Adrenal gland (tissue), 12 donors: Measurements from ENCODE around the gene CCL17. TPM values are rescaled to one million over a fixed set of nuclear protein-coding genes. Genes with fewer than 3 reads are reported as not detected.
"Not testable (repeated sequence)": the region's sequence is repeated elsewhere in the genome, so short reads cannot be mapped to it uniquely, and the experiment has no call there.

Source experiments
- DNase-seq, 7 donors: peaks; one replicate each; pipeline ENCODE4 v3.0.0-alpha.2; 2019 to 2020
- H3K27ac ChIP-seq, 5 donors: fragments of 200-600 bp; sonication (generic) in 4 of 5; 1 replicate in 3 of 5; 2 replicates in 2 of 5; pipeline versions ENCODE4 v1.5.1 to v1.8.0; 2016 to 2020; ENCODE audit warnings: mild to moderate bottlenecking in 1 of 5
- H3K27me3 ChIP-seq: fragments of 200-600 bp; 2 replicates; pipeline ENCODE4 v1.8.0; 2021
- H3K36me3 ChIP-seq, 2 donors: fragments of 200-600 bp; replicated peaks in 1 of 2; 1 replicate in 1 of 2; 2 replicates in 1 of 2; pipeline versions ENCODE4 v1.5.1 to v1.8.0; 2018 to 2022
- H3K4me1 ChIP-seq, 2 donors: fragments of 200-600 bp; replicated peaks in 1 of 2; 1 replicate in 1 of 2; 2 replicates in 1 of 2; pipeline versions ENCODE4 v1.5.1 to v1.8.0; 2018 to 2021
- H3K4me3 ChIP-seq, 4 donors: fragments of 200-600 bp; sonication (generic) in 3 of 4; one replicate each; pipeline ENCODE4 v1.5.1; 2016 to 2018
- H3K9me3 ChIP-seq, 3 donors: fragments of 200-600 bp; sonication (generic) in 1 of 3; replicated peaks in 1 of 3; 1 replicate in 2 of 3; 2 replicates in 1 of 3; pipeline versions ENCODE4 v1.5.1 to v1.8.0; 2016 to 2021
- CTCF ChIP-seq, 6 experiments: fragments of 450-650 bp in 4 of 6; fragments of 200-600 bp in 2 of 6; sonication (generic) in 1 of 6; IDR thresholded peaks; 1 replicate in 5 of 6; 2 replicates in 1 of 6; pipeline versions ENCODE4 v1.5.1 to v1.8.0; 2016 to 2021; ENCODE audit warnings: antibody characterized with exemption in 6 of 6, mild to moderate bottlenecking in 2 of 6, moderate library complexity in 1 of 6
- POLR2A ChIP-seq, 2 donors: fragments of 450-650 bp; IDR thresholded peaks; one replicate each; pipeline ENCODE4 v1.6.1; 2017; ENCODE audit warnings: antibody characterized with exemption in 2 of 2, mild to moderate bottlenecking in 2 of 2, moderate library complexity in 1 of 2
- WGBS, 4 donors: extraction: QIAGEN DNeasy Blood & Tissue Kit in 2 of 4; methylation state at CpG; one replicate each; pipeline versions ENCODE4 v1.1.5 to v1.1.7; 2013 to 2017; 5-methylcytosine and 5-hydroxymethylcytosine counted together
- intact Hi-C, 2 donors: fragments of 100-400 bp; cut with DNase I; formaldehyde crosslinking; loops; one replicate each; pipeline versions ENCODE4 v1.14.1 to v1.15.0; 2022 to 2023
- polyA plus RNA-seq, 3 donors: library from polyadenylated mRNA; stranded (reverse); fragments of 200-250 nt in 2 of 3; fragments of 350-450 nt in 1 of 3; fragmentation: Illumina TruSeq in 1 of 3; extraction: RNeasy Lipid Tissue Mini Kit (QIAGEN cat#74804) in 1 of 3; gene quantifications; one replicate each; pipeline ENCODE4 v1.2.3, GENCODE V29; 2013 to 2014
- total RNA-seq, 9 donors: library from RNA; depleted of rRNA in 4 of 9; stranded (reverse); fragments of >200 nt in 4 of 9; fragments of 120-200 nt in 1 of 9; fragmentation: NEBNext Ultra II Directional in 1 of 9; extraction: Animal tissue kit (Norgen Biotek cat#: 25700) in 1 of 9; gene quantifications; one replicate each; pipeline versions ENCODE4 v1.1.0 to v1.2.4, GENCODE V29; 2013 to 2023
- donor health status: healthy with polysubstance abuse.
- donor health status: Bipolar disorder and iron deficiency.
- donor health status: DM: yes; HTN: yes; CAD: no.
- donor health status: DM: no; HTN: no; CAD: no.
- donor health status: DM: no; HTN: no; CAD: no.
- donor health status: DM: yes; HTN: yes; CAD: no.

Gene CCL17
- total and polyA plus RNA-seq, 12 donors, result not detected

GRCh38 chr16:57374067-57374534 lies 30.5 kb upstream of the CCL17 start:
- Histone ChIP-seq H3K36me3 (no peaks in the 10 kb centered on the region), H3K27me3 (no peaks in the 10 kb centered on the region), H3K9me3 (no peaks in the 10 kb centered on the region), H3K27ac (no peak overlapping the region), H3K4me3 (no peak overlapping the region), H3K4me1 (no peaks in the 10 kb centered on the region)
- DNase-seq, result no peak
- TF ChIP-seq POLR2A (IDR thresholded peaks at IDR 0.05) (no peak), CTCF (IDR thresholded peaks at IDR 0.05) (no peak)
- intact Hi-C loops, result no loop called here
- WGBS, 4 donors, result 46 to 75% (median 57%) methylated on average over 6 to 9 of the region's 9 CpGs

DNA sequence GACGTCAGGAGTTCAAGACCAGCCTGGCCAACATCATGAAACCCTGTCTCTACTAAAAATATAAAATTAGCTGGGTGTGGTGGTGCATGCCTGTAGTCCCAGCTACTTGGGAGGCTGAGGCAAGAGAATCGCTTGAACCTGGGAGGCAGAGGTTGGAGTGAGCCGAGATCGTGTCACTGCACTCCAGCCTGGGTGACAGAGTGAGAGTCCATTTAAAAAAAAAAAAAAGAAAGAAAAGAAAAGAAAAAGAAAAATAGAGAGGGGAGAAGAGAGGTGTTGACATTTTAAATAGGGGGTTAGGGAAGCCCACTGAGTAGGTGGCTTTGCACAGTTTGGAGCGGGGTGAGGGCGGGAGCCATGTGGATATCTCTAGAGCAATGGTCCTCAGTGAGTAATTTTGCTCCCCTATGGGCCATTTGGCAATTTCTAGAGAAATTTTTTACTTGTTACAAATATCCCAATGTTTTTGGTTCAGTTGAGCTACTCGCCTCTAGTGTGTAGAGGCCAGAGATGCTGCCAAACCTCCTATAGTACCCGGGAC lies 29.6 kb upstream of the CCL17 start:
- H3K4me3 ChIP-seq, H3K36me3 ChIP-seq, H3K27ac ChIP-seq, H3K9me3 ChIP-seq, H3K27me3 ChIP-seq, H3K4me1 ChIP-seq, intact Hi-C loops, DNase-seq: not testable (repeated sequence)
- 87 to 91% (median 89%) methylated on average over 8 of the region's 8 CpGs for WGBS, 4 donors

DNA sequence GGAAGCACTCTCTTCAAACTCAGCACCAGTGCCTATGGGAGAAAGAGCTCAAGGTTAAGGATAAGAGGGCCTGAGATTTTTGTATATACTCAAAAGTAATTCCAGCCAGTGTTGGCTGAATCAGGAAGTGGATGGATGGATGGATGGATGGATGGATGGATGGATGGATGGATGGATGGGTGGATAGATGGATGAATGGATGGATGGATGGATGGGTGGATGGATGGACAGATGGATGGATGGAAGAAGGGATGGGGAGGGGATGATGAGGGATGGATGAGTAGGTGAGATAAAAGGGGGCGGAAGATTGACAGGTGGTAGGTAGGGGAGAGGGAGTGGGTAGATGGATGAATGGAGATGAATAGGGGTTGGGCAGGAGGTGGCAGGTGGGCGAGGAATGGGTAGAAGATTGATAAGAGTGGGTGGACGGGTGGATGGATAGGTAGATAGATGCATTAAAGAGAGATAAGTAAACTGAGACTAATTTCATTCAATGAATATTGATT lies 28.2 kb upstream of the CCL17 start:
- intact Hi-C loops, result no loop called here
- 83 to 92% (median 88%) methylated on average over 3 of the region's 3 CpGs for WGBS, 4 donors
- no peak overlapping the region for H3K27ac ChIP-seq
- H3K4me3 ChIP-seq, result no peak overlapping the region
- no peaks in the 10 kb centered on the region for H3K4me1 ChIP-seq
- no peak for DNase-seq
- no peaks in the 10 kb centered on the region for H3K9me3 ChIP-seq
- no peaks in the 10 kb centered on the region for H3K36me3 ChIP-seq
- TF ChIP-seq POLR2A (IDR thresholded peaks at IDR 0.05), result no peak
- no peak for TF ChIP-seq CTCF (IDR thresholded peaks at IDR 0.05)
- no peaks in the 10 kb centered on the region for H3K27me3 ChIP-seq

GRCh38 chr16:57377080-57377841 lies 27.3 kb upstream of the CCL17 start:
- Histone ChIP-seq H3K4me1 (no peaks in the 10 kb centered on the region), H3K36me3 (no peaks in the 10 kb centered on the region), H3K9me3 (no peaks in the 10 kb centered on the region), H3K4me3 (no peak overlapping the region), H3K27ac (no peak overlapping the region), H3K27me3 (no peaks in the 10 kb centered on the region)
- 51 to 61% (median 57%) methylated on average over 5 of the region's 5 CpGs for WGBS, 4 donors
- TF ChIP-seq CTCF (IDR thresholded peaks at IDR 0.05) (no peak), POLR2A (IDR thresholded peaks at IDR 0.05) (no peak)
- DNase-seq, result no peak
- intact Hi-C loops, result no loop called here
